NOMO-1 (cell line): Measurements from ENCODE around the gene MEX3A.
"Not testable (repeated sequence)": the region's sequence is repeated elsewhere in the genome, so short reads cannot be mapped to it uniquely, and the experiment has no call there.

Experiments
- DNase-seq, 2 experiments: peaks; one replicate each; lab custom pipeline; 2025; ENCODE audit not compliant: unreplicated experiment in 2 of 2; lab: John Stamatoyannopoulos, UW

MEX3A gene

GRCh38 chr1:156119503-156120209 lies 37.4 kb upstream of the MEX3A start:
- DNase-seq: peak; percentile 93 to 95

GRCh38 chr1:156118177-156118868 lies 36.1 kb upstream of the MEX3A start:
- DNase-seq: no peak

DNA sequence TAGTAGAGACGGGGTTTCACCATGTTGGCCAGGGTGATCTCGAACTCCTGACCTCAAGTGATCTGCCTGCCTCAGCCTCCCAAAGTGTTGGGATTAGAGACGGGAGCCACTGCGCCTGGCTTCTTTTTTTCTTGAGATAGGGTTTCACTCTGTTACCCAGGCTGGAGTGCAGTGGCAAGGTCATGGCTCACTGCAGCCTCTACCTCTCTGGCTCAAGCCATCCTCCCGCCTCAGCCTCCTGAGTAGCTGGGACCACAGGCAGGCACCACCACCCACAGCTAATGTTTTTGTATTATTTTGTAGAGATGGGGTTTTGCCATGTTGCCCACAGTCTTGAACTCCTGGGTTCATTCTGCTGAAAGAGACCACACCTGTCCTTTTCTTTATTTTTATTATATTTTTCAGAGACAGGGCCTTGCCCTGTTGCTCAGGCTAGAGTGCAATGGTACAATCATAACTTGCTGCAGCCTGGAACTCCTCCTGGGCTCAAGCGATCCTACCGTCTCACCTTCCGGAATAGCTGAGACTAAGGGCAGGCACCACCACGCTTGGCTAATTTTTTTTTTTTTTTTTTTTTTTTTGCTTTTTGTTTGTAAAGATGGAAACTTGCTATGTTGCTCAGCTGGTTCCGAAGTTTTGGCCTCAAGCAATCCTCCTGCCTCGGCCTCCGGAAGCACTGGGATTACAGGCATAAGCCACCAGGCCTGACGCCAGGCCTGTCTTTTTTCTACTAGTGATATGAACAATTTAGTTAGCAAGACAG lies 35.3 kb upstream of the MEX3A start:
- no peak for DNase-seq

GRCh38 chr1:156116731-156117130 lies 34.5 kb upstream of the MEX3A start:
- DNase-seq: not testable (repeated sequence)

DNA sequence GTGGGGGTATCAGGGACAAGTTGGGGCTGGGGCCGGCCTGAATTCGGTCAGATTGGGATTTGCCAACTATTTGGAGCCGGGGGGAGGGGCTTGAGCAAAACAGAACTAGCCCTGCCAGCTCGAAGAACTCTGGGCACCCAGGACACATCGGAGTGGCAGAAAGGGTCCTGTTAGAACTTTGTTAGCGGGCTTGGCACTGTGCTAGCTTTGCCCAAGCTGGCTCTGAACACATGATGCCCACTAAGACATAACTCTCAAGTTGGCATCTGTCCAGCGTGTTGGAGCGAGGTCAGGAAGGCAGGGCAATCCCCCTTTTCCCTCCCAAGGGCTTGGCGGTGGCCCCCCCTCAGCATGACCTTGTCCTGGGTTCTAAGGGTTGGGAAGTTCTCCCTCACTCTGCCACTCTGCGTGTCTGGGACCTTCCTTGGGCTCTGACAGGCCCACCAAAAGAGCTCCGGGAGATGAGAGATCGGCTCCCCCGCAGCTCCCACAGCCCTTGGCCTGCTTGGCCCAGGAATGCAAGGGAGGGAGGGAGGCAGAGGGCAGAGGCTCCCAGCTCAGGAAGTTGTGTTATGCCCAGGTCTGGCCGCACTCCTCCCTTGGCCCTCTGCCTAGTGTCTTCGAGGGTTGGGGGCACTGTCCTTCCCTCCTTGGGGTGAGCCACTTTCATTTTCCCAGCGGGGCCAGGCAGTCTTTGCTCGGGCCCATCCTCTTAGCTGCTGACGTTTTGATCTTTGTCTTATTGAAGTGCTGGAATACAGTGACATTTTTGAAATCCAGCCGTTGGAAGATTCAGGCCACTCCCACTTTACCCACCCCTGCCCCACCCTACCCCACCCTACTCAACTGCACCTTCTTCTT lies 33.5 kb upstream of the MEX3A start:
- peak in 1 of 2 experiments; percentile 26 for DNase-seq

DNA sequence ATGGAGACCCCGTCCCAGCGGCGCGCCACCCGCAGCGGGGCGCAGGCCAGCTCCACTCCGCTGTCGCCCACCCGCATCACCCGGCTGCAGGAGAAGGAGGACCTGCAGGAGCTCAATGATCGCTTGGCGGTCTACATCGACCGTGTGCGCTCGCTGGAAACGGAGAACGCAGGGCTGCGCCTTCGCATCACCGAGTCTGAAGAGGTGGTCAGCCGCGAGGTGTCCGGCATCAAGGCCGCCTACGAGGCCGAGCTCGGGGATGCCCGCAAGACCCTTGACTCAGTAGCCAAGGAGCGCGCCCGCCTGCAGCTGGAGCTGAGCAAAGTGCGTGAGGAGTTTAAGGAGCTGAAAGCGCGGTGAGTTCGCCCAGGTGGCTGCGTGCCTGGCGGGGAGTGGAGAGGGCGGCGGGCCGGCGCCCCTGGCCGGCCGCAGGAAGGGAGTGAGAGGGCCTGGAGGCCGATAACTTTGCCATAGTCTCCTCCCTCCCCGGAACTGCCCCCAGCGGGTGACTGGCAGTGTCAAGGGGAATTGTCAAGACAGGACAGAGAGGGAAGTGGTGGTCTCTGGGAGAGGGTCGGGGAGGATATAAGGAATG lies 32.8 kb upstream of the MEX3A start:
- no peak for DNase-seq

GRCh38 chr1:156114101-156114918 lies 32.0 kb upstream of the MEX3A start, which contains the start of gene LMNA:
Gene LMNA, plus strand, starts transcription at chr1:156114711. Its CDS starts 208 bp downstream, at chr1:156114919.
- peak; percentile 84 to 92 for DNase-seq

GRCh38 chr1:156113282-156113950 lies 31.2 kb upstream of the MEX3A start:
- no peak for DNase-seq

GRCh38 chr1:156112276-156113137 lies 30.2 kb upstream of the MEX3A start:
- DNase-seq: no peak

- DNase-seq: no peak
Measured at GRCh38 chr1:156111355-156111962, 29.2 kb upstream of the MEX3A start.

- DNase-seq: no peak
Measured at GRCh38 chr1:156110252-156110651, 28.0 kb upstream of the MEX3A start.

- no peak for DNase-seq
Measured at GRCh38 chr1:156108664-156109241, 26.5 kb upstream of the MEX3A start.

GRCh38 chr1:156108057-156108456 lies 25.8 kb upstream of the MEX3A start:
- DNase-seq: no peak

DNA sequence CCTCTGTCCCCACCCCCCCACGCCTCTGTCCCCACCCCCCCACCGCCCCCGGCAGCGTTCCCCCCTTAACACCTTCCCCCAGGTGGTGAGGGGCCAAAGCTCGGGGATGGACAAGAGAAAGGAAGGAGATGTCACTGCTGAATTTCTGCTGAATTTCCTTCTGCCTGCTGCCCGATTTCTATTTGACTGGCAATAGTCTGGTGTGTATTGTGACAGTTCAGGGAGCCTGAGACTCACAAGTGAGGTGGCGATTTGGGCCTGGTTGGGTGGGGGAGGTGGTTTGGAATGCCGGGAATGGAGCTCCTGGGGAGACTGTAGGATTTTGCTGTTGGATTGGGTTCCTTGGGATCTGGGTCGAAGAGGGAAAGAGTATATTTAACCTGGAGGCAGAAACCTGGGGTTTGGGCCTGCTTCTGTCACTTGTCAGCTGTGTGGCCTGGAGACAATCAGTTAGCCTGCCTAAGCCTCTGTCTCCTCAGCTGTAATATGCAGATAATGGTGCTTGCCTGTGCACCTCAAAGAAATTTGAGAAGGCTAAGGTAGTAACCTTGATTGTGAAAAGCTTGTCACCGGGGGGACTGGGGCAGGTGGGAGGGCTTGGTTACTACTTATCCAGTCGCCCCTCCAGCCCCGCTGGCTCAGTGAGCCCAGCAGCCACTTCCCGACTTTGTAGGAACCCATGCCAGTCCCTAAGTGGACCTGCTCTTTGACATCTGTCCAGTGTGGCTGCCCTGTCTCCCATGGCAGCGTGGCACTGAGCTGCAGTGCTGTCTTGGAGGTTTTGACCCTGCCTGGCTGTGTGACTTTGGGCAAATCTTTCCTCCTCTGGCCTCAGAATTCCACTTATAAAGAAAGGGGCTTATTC lies 24.6 kb upstream of the MEX3A start:
- no peak for DNase-seq

DNA sequence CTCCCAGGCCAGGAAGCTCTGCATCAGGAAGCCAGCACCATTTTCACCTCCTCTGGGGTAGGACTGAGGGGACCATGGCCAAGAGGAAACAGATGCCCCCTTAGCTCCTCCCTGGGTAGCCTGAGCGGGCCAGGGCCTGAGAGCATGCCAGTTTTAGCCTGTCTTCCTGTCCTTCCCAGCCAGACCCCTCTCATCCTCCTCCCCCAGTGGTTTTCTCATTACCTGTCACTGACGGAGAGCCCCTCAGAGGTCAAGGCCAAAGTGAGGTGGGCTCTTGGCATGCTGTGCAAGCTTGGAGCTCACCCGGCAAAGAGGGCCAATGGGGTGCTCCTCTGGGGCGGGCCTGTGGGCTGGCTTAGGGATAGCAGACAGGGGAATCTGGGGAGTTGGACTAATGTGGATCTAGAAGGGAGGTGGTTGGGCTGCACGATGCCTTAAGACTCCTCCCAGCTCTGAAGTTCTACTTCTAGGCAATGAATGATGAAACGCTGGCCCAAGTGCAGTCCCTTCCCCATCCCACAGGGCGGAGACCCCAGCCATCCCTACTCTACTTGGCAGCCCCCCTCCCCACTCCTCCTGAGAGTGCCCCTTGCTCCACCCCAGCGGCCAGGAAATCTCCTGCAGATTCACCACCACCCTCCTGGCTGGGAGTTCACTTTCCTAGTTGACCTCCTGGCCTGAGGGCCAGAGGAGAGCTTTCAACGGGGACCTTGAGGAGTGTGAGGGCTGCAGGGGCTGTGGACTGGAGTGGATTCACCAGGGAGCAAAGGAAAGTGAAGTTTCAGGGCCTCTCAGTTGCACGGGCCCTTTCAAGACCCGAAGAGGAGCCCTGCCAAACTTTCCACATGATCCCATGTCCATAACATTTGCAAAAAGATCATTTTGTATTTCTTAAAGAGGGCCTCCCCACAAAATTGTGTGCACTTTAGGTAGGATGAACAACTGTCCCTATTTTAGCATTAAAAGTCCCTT lies 22.9 kb upstream of the MEX3A start:
- no peak for DNase-seq
